ENCODE measurements around the gene SLC66A2. TPM values are rescaled to one million over a fixed set of nuclear protein-coding genes. Genes with fewer than 3 reads are reported as not detected.
A peak's percentile ranks its signal among the peaks of the same experiment; 100 is the strongest.
"Not testable (repeated sequence)": the region's sequence is repeated elsewhere in the genome, so short reads cannot be mapped to it uniquely, and the experiment has no call there.

The SLC66A2 gene
- total RNA-seq, 6 experiments from 2014 or later = 61.6 to 140 (median 95.8) TPM

GRCh38 chr18:79878741-79879378 lies 72.6 kb downstream of the SLC66A2 start:
- intact Hi-C loops (cut with DNase I) = no loop called here
- Histone ChIP-seq H3K4me3 (no peak overlapping the region), H3K27ac (no peak overlapping the region), H3K27me3 (no peaks in the 10 kb centered on the region), H3K9me3 (no peaks in the 10 kb centered on the region), H3K36me3 (no peaks in the 10 kb centered on the region), H3K4me1 (no peaks in the 10 kb centered on the region)
- WGBS (ENCODE audit: insufficient coverage, low coverage, low lambda C conversion rate, missing lambda C conversion rate) = 71% methylated on average over 12 of the region's 20 CpGs
- no peak for DNase-seq
- ATAC-seq = no peak
- no peak for TF ChIP-seq CTCF (IDR thresholded peaks at IDR 0.05)
- TF ChIP-seq POLR2A (IDR thresholded peaks at IDR 0.05) = no peak

DNA sequence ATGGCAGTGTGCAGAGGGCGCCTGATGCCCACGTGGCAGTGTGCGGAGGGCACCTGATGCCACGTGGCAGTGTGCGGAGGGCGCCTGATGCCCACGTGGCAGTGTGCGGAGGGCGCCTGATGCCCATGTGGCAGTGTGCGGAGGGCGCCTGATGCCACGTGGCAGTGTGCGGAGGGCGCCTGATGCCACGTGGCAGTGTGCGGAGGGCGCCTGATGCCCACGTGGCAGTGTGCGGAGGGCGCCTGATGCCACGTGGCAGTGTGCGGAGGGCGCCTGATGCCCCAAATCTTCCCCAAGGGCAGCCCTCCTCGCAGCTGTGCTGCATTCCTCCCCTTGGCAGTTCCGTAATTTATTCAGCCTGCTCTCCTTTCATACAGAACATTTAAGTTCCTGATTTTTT lies 73.2 kb downstream of the SLC66A2 start:
- H3K36me3 ChIP-seq; H3K27me3 ChIP-seq; ATAC-seq; H3K4me3 ChIP-seq; H3K4me1 ChIP-seq; DNase-seq; intact Hi-C loops (cut with DNase I); H3K9me3 ChIP-seq; H3K27ac ChIP-seq: not testable (repeated sequence)
- WGBS (ENCODE audit: insufficient coverage, low coverage, low lambda C conversion rate, missing lambda C conversion rate) = 71% methylated on average over 5 of the region's 25 CpGs

DNA sequence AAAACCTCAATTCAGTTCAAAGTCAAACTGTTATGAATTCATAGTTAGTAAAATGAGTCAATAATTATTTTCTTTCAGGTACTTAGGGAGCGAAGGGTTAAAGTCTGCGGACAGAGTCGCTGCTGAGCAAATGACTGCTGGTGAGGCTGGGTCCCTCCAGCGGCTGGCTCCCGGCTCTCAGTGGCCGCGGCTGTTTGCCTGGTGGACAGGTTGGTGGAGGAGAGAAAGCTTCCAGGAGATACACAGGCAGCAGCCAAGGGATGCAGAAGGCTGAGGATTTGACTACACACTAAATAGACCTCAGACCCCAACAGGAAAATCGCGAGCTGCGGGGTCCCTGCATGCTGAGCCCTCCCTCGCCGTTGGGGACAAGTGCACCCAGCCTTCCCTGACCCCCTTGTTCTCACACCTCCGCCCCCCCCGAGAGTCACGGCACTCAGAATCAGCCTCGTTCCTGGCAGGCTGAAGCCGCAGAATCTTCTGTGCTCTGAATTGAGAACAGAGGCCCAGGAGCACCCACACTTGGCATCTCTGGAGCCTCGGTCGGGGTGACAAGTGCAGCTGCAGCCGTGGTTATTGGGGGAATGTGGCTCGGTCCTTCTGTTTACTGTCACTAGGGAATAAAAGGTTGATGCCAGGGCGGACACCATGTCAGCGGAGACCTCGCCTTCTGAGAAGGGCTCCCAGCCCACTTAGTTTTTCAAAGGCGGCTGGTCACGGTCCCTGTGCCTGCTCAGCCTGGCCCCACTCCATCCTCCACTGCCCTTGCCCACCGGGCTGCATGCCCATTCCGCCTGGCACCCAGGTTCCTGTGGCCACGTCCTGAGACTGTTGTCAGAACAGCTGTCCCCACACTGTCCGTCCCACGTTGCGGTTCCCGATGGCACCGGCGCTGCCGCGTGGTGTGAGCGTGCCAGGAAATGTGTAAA lies 74.0 kb downstream of the SLC66A2 start:
- TF ChIP-seq CTCF (IDR thresholded peaks at IDR 0.05) (no peak), POLR2A (IDR thresholded peaks at IDR 0.05) (no peak)
- DNase-seq = no peak
- Histone ChIP-seq H3K4me1 (no peaks in the 10 kb centered on the region), H3K4me3 (no peak overlapping the region), H3K9me3 (no peaks in the 10 kb centered on the region), H3K27ac (no peak overlapping the region), H3K27me3 (no peaks in the 10 kb centered on the region), H3K36me3 (no peaks in the 10 kb centered on the region)
- intact Hi-C loops (cut with DNase I) = no loop called here
- WGBS (ENCODE audit: insufficient coverage, low coverage, low lambda C conversion rate, missing lambda C conversion rate) = 48% methylated on average over 13 of the region's 38 CpGs
- no peak for ATAC-seq

DNA sequence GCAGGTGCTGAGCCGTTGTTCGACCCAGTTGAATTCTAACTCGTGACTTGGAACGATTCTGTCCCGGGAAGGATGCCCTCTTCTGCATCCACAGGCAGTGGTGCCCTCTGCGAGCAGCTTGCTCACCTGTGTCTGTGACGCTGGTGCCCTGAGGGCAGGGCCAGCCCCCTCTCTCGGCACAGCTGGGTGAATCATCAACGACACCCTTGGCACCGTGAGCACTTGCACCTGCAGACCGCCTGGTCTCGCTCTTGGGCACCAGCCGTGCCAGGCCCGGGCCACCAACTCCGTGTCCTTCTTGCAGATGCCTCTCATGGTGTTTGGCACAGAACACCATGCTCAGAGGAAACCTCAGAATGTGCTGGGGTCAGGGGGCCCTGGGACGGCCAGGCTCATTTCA lies 75.0 kb downstream of the SLC66A2 start:
- H3K27ac ChIP-seq = no peak overlapping the region
- no peaks in the 10 kb centered on the region for H3K27me3 ChIP-seq
- H3K4me3 ChIP-seq = no peak overlapping the region
- H3K4me1 ChIP-seq = no peaks in the 10 kb centered on the region
- TF ChIP-seq POLR2A (IDR thresholded peaks at IDR 0.05) (no peak), CTCF (IDR thresholded peaks at IDR 0.05) (no peak)
- ATAC-seq (no peak), DNase-seq (no peak)
- 37% methylated on average over 3 of the region's 16 CpGs for WGBS (ENCODE audit: insufficient coverage, low coverage, low lambda C conversion rate, missing lambda C conversion rate)
- H3K36me3 ChIP-seq = no peaks in the 10 kb centered on the region
- intact Hi-C loops (cut with DNase I) = no loop called here
- H3K9me3 ChIP-seq = no peaks in the 10 kb centered on the region

- Histone ChIP-seq H3K9me3 (no peaks in the 10 kb centered on the region), H3K4me1 (no peaks in the 10 kb centered on the region), H3K36me3 (no peaks in the 10 kb centered on the region), H3K4me3 (no peak overlapping the region), H3K27ac (no peak overlapping the region), H3K27me3 (no peaks in the 10 kb centered on the region)
- intact Hi-C loops (cut with DNase I) = no loop called here
- DNase-seq = peak in 2 of 3 donors; percentile 7 to 51
- no peak for ATAC-seq
- TF ChIP-seq POLR2A (IDR thresholded peaks at IDR 0.05) = no peak
- no peak for TF ChIP-seq CTCF (IDR thresholded peaks at IDR 0.05)
- no CpG with 5 or more reads among the region's 23 CpGs for WGBS (ENCODE audit: insufficient coverage, low coverage, low lambda C conversion rate, missing lambda C conversion rate)
These were observed 75.5 kb downstream of the SLC66A2 start for GRCh38 chr18:79875931-79876461.
